Calu3 (cell line): ENCODE measurements around the gene MCTP1. TPM values are rescaled to one million over a fixed set of nuclear protein-coding genes. Genes with fewer than 3 reads are reported as not detected.

ENCODE experiments used
- BruUV-seq: library from RNA; stranded (reverse); fragments of 400-500 nt; replicated peaks from 2 replicates; lab custom pipeline; 2021; lab: Mats Ljungman, UMichigan
- CTCF ChIA-PET: fragments of 300-600 bp; sonication (Branson Sonifier 250); formaldehyde crosslinking; loops from one replicate; lab custom pipeline; 2022; ENCODE audit warnings: antibody characterized with exemption; lab: Charles Lee
- DNase-seq: peaks from one replicate; pipeline ENCODE4 v3.0.0; 2022
- H3K27ac Mint-ChIP-seq: one replicate; pipeline ENCODE4 v1.8.0; 2022; ENCODE audit warnings: mixed read lengths; ENCODE audit not compliant: unreplicated experiment
- H3K27me3 Mint-ChIP-seq: one replicate; pipeline ENCODE4 v1.8.0; 2022; ENCODE audit warnings: mixed read lengths; ENCODE audit not compliant: unreplicated experiment
- H3K36me3 Mint-ChIP-seq: one replicate; pipeline ENCODE4 v1.8.0; 2022; ENCODE audit warnings: mild to moderate bottlenecking, moderate library complexity, mixed read lengths; ENCODE audit not compliant: insufficient read depth, unreplicated experiment
- H3K4me1 Mint-ChIP-seq: one replicate; pipeline ENCODE4 v1.8.0; 2022; ENCODE audit warnings: mild to moderate bottlenecking, low read depth, mixed read lengths; ENCODE audit not compliant: unreplicated experiment
- H3K4me3 Mint-ChIP-seq: one replicate; pipeline ENCODE4 v1.8.0; 2022; ENCODE audit warnings: mild to moderate bottlenecking, low read depth, moderate library complexity, mixed read lengths; ENCODE audit not compliant: unreplicated experiment
- H3K9me3 Mint-ChIP-seq: one replicate; pipeline ENCODE4 v1.8.0; 2022; ENCODE audit warnings: low read depth, mixed read lengths; ENCODE audit not compliant: unreplicated experiment
- CTCF ChIP-seq: fragments of 200-600 bp; IDR thresholded peaks from one replicate; pipeline ENCODE4 v1.8.0; 2022; ENCODE audit warnings: antibody characterized with exemption; ENCODE audit not compliant: unreplicated experiment
- intact Hi-C: fragments of 100-400 bp; cut with micrococcal nuclease; formaldehyde crosslinking; loops from one replicate; pipeline ENCODE4 v1.10.0; 2022; ENCODE audit not compliant: unreplicated experiment
- total RNA-seq: library from RNA; stranded (reverse); gene quantifications from 2 replicates; pipeline ENCODE4 v1.2.3, GENCODE V29; 2022

MCTP1 gene
- total RNA-seq, 1 experiment from 2014 or later: 28.4 TPM

GRCh38 chr5:94705427-94705826 is 579.5 kb downstream of the MCTP1 start:
- intact Hi-C loops: no loop called here
- Mint-ChIP-seq H3K36me3 (no peaks in the 10 kb centered on the region), H3K4me1 (no peaks in the 10 kb centered on the region), H3K27ac (no peak overlapping the region), H3K4me3 (no peak overlapping the region), H3K9me3 (no peaks in the 10 kb centered on the region), H3K27me3 (no peaks in the 10 kb centered on the region)
- DNase-seq: no peak
- no TSS peak for BruUV-seq
- no peak for TF ChIP-seq CTCF
- CTCF ChIA-PET: no interaction called here

GRCh38 chr5:94702729-94703128 is 582.2 kb downstream of the MCTP1 start:
- no peaks in the 10 kb centered on the region for H3K4me1 Mint-ChIP-seq
- no peaks in the 10 kb centered on the region for H3K27me3 Mint-ChIP-seq
- intact Hi-C loops: no loop called here
- H3K36me3 Mint-ChIP-seq: no peaks in the 10 kb centered on the region
- CTCF ChIA-PET: interaction anchor here (1.3 kb wide), 1 partner anchor 35 kb away, joined by 5 read pairs; no protein-coding TSS in a partner anchor
- no peak for TF ChIP-seq CTCF
- no peak overlapping the region for H3K27ac Mint-ChIP-seq
- DNase-seq: no peak
- BruUV-seq: no TSS peak
- H3K9me3 Mint-ChIP-seq: no peaks in the 10 kb centered on the region
- H3K4me3 Mint-ChIP-seq: no peak overlapping the region

- intact Hi-C loops: no loop called here
- Mint-ChIP-seq H3K9me3 (no peaks in the 10 kb centered on the region), H3K36me3 (no peaks in the 10 kb centered on the region), H3K27me3 (no peaks in the 10 kb centered on the region), H3K27ac (no peak overlapping the region), H3K4me3 (no peak overlapping the region), H3K4me1 (no peaks in the 10 kb centered on the region)
- DNase-seq: no peak
- CTCF ChIA-PET: no interaction called here
- BruUV-seq: no TSS peak
- no peak for TF ChIP-seq CTCF
These were observed 584.3 kb downstream of the MCTP1 start for GRCh38 chr5:94700592-94700991.

GRCh38 chr5:94699562-94699961 is 585.3 kb downstream of the MCTP1 start:
- Mint-ChIP-seq H3K36me3 (no peaks in the 10 kb centered on the region), H3K4me1 (no peaks in the 10 kb centered on the region), H3K4me3 (no peak overlapping the region), H3K27ac (no peak overlapping the region), H3K9me3 (no peaks in the 10 kb centered on the region), H3K27me3 (no peaks in the 10 kb centered on the region)
- no peak for DNase-seq
- TF ChIP-seq CTCF: no peak
- no TSS peak for BruUV-seq
- intact Hi-C loops: loop anchor here (10.0 kb wide), 1 partner anchor 785 kb away; no protein-coding TSS in a partner anchor
- CTCF ChIA-PET: no interaction called here
